Caco-2 (cell line): ENCODE results near the gene MACO1. TPM values are rescaled to one million over a fixed set of nuclear protein-coding genes. Genes with fewer than 3 reads are reported as not detected.

ENCODE experiments used
- BruUV-seq: library from RNA; stranded (reverse); fragments of 400-500 nt; replicated peaks from 2 replicates; lab custom pipeline; 2021; lab: Mats Ljungman, UMichigan
- CTCF ChIA-PET: fragments of 300-600 bp; sonication (Branson Sonifier 250); formaldehyde crosslinking; loops from one replicate; lab custom pipeline; 2022; ENCODE audit warnings: antibody characterized with exemption; lab: Charles Lee
- POLR2A ChIA-PET: fragments of 300-600 bp; sonication (Branson Sonifier 250); formaldehyde crosslinking; loops from one replicate; lab custom pipeline; 2022; ENCODE audit warnings: antibody characterized with exemption; lab: Charles Lee
- DNase-seq, 2 experiments: peaks; one replicate each; pipeline versions ENCODE4 v3.0.0 to v3.0.0-alpha.2; 2020 to 2022
- H3K27me3 ChIP-seq: replicated peaks from 2 replicates; pipeline ENCODE4 v1.6.0; 2011; ENCODE audit warnings: low read length; ENCODE audit not compliant: control insufficient read depth, insufficient read depth
- H3K36me3 ChIP-seq: 2 replicates; pipeline ENCODE4 v1.5.1; 2011; ENCODE audit warnings: low read length; ENCODE audit not compliant: control insufficient read depth, insufficient read depth
- H3K4me1 ChIP-seq: fragments of 250-450 bp; sonication (Bioruptor Pico); 2 replicates; pipeline ENCODE4 v1.5.1; 2020; ENCODE audit warnings: mild to moderate bottlenecking
- H3K4me3 ChIP-seq: 2 replicates; pipeline ENCODE4 v1.5.1; 2011; ENCODE audit warnings: low read depth, mild to moderate bottlenecking, control low read depth, low read length
- H3K9me3 ChIP-seq: fragments of 250-450 bp; sonication (Bioruptor Pico); 2 replicates; pipeline ENCODE4 v1.5.1; 2020; ENCODE audit warnings: mild to moderate bottlenecking, moderate library complexity
- H3K27ac Mint-ChIP-seq: one replicate; pipeline ENCODE4 v1.8.0; 2022; ENCODE audit warnings: mixed read lengths; ENCODE audit not compliant: unreplicated experiment
- H3K27me3 Mint-ChIP-seq: one replicate; pipeline ENCODE4 v1.8.0; 2022; ENCODE audit warnings: mixed read lengths; ENCODE audit not compliant: insufficient read depth, unreplicated experiment
- H3K36me3 Mint-ChIP-seq: one replicate; pipeline ENCODE4 v1.8.0; 2022; ENCODE audit warnings: mild to moderate bottlenecking, mixed read lengths; ENCODE audit not compliant: insufficient read depth, unreplicated experiment
- H3K4me1 Mint-ChIP-seq: one replicate; pipeline ENCODE4 v1.8.0; 2022; ENCODE audit warnings: low read depth, mixed read lengths; ENCODE audit not compliant: unreplicated experiment
- H3K4me3 Mint-ChIP-seq: one replicate; pipeline ENCODE4 v1.8.0; 2022; ENCODE audit warnings: mild to moderate bottlenecking, moderate library complexity, mixed read lengths; ENCODE audit not compliant: unreplicated experiment
- H3K9me3 Mint-ChIP-seq: one replicate; pipeline ENCODE4 v1.8.0; 2022; ENCODE audit warnings: mixed read lengths; ENCODE audit not compliant: unreplicated experiment
- intact Hi-C: fragments of 100-400 bp; cut with micrococcal nuclease; formaldehyde crosslinking; loops from one replicate; pipeline ENCODE4 v1.10.0; 2022; ENCODE audit not compliant: unreplicated experiment
- total RNA-seq: library from RNA; stranded (reverse); gene quantifications from 2 replicates; pipeline ENCODE4 v1.2.3, GENCODE V29; 2022
- TF ChIP-seq, protein P1 (sequence below), 2 experiments: fragments of 200-600 bp in 1 of 2; IDR thresholded peaks; 1 replicate in 1 of 2; 2 replicates in 1 of 2; pipeline versions ENCODE4 v1.5.1 to v1.8.0; 2011 to 2022; ENCODE audit warnings: antibody characterized with exemption in 1 of 2, control low read depth in 1 of 2, inconsistent platforms in 1 of 2, low read depth in 1 of 2, low read length in 1 of 2, mild to moderate bottlenecking in 1 of 2, moderate library complexity in 1 of 2; ENCODE audit not compliant: insufficient read depth in 1 of 2, severe bottlenecking in 1 of 2, unreplicated experiment in 1 of 2

The MACO1 gene
- total RNA-seq, 1 experiment from 2014 or later = 16.8 TPM

DNA sequence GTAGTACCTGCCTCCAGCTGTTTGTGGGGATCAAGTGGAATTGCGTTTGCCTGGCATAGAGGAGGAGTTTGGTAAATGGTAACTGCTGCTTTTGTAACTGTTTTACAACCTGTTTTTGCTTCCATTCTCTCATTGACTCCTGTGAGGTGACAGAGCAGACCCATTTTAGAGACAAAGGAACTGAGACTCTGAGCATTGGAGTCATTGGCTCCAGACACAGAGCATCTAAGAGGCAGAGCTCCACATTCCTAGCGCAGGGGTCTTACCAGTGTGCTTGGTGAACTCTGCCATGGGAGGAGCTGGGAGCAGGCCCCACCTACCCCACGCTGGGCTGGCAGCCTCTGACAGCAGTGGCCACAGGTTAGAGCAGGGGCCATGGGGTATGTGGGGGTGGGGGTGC is 115.1 kb downstream of the MACO1 start:
- Mint-ChIP-seq H3K9me3 (no peaks in the 10 kb centered on the region), H3K4me3 (no peak overlapping the region), H3K27ac (no peak overlapping the region), H3K36me3 (peaks cover 5% of the 10 kb centered on the region), H3K4me1 (peaks cover 18% of the 10 kb centered on the region), H3K27me3 (no peaks in the 10 kb centered on the region)
- intact Hi-C loops = no loop called here
- no TSS peak for BruUV-seq
- no peak for DNase-seq
- H3K36me3 ChIP-seq = no peaks in the 10 kb centered on the region; the same call in 1 of the 2 replicates
- ChIA-PET POLR2A (no interaction called here), CTCF (interaction anchor here (0.6 kb wide), 1 partner anchor 62 kb away, joined by 7 read pairs; no protein-coding TSS in a partner anchor)
- TF ChIP-seq, protein P1, sequence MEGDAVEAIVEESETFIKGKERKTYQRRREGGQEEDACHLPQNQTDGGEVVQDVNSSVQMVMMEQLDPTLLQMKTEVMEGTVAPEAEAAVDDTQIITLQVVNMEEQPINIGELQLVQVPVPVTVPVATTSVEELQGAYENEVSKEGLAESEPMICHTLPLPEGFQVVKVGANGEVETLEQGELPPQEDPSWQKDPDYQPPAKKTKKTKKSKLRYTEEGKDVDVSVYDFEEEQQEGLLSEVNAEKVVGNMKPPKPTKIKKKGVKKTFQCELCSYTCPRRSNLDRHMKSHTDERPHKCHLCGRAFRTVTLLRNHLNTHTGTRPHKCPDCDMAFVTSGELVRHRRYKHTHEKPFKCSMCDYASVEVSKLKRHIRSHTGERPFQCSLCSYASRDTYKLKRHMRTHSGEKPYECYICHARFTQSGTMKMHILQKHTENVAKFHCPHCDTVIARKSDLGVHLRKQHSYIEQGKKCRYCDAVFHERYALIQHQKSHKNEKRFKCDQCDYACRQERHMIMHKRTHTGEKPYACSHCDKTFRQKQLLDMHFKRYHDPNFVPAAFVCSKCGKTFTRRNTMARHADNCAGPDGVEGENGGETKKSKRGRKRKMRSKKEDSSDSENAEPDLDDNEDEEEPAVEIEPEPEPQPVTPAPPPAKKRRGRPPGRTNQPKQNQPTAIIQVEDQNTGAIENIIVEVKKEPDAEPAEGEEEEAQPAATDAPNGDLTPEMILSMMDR (IDR thresholded peaks at IDR 0.05; ENCODE audit: insufficient read depth in 1 of 2, low read depth in 1 of 2, low read length in 1 of 2, severe bottlenecking in 1 of 2, unreplicated experiment in 1 of 2) = no peak
- H3K9me3 ChIP-seq = no peaks in the 10 kb centered on the region
- no peak overlapping the region for H3K4me3 ChIP-seq
- H3K4me1 ChIP-seq = 0 out of 2 replicates have a peak, but pooled peaks cover 6% of the 10 kb centered on the region
- no peaks in the 10 kb centered on the region for H3K27me3 ChIP-seq

DNA sequence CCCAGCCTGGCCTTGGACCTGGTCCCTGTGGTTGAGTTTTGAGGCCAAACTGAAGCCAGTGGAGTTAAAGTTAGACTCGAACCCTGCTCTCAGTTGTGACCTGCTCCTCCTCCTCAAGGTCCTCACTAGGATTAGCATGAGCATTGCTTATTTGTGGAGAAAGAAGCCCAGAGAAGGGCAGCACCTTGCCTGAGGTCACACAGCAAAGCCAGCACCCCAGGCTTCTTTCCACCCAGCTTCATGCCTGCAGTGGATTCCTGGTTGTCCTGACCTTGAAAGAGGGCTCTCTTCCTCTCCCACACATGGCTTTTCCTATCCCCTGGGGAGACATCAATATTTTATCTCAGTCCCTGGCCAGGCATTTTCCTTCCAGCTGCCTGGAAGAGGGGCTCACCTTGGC is 115.5 kb downstream of the MACO1 start:
- no peak for DNase-seq
- intact Hi-C loops = no loop called here
- H3K9me3 Mint-ChIP-seq = no peaks in the 10 kb centered on the region
- 0 out of 2 replicates have a peak, but pooled peaks cover 6% of the 10 kb centered on the region for H3K4me1 ChIP-seq
- H3K36me3 Mint-ChIP-seq = peaks cover 5% of the 10 kb centered on the region
- H3K27me3 Mint-ChIP-seq = no peaks in the 10 kb centered on the region
- no peak overlapping the region for H3K4me3 Mint-ChIP-seq
- H3K36me3 ChIP-seq = no peaks in the 10 kb centered on the region; the same call in 1 of the 2 replicates
- BruUV-seq = no TSS peak
- H3K4me1 Mint-ChIP-seq = peaks cover 19% of the 10 kb centered on the region
- H3K4me3 ChIP-seq = no peak overlapping the region
- no peak overlapping the region for H3K27ac Mint-ChIP-seq
- no peaks in the 10 kb centered on the region for H3K27me3 ChIP-seq
- ChIA-PET CTCF (interaction anchor here (0.6 kb wide), 1 partner anchor 61 kb away, joined by 7 read pairs; no protein-coding TSS in a partner anchor), POLR2A (no interaction called here)
- TF ChIP-seq, protein P1 (IDR thresholded peaks at IDR 0.05; ENCODE audit: insufficient read depth in 1 of 2, low read depth in 1 of 2, low read length in 1 of 2, severe bottlenecking in 1 of 2, unreplicated experiment in 1 of 2) = no peak
- H3K9me3 ChIP-seq = no peaks in the 10 kb centered on the region

DNA sequence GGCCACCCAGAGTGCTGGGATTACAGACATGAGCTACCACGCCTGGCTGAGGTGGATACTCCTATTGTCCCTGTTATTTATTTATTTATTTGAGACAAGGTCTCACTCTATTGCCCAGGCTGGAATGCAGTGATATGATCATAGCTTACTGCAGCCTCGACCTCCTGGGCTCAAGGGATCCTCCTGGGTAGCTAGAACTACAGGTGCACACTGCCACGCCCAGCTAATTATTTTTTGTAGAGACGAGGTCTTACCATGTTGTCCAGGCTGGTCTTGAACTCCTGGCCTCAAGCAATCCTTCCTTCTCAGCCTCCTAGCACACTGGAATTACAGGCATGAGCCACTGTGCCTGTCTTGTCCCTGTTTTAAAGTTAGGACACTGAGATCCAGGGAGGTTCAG is 117.9 kb downstream of the MACO1 start:
- TF ChIP-seq, protein P1 (IDR thresholded peaks at IDR 0.05; ENCODE audit: insufficient read depth in 1 of 2, low read depth in 1 of 2, low read length in 1 of 2, severe bottlenecking in 1 of 2, unreplicated experiment in 1 of 2) = no peak
- H3K36me3 ChIP-seq = no peaks in the 10 kb centered on the region; the same call in 1 of the 2 replicates
- POLR2A ChIA-PET = interaction anchor here (0.5 to 0.7 kb wide), 2 partner anchors 904 to 1085 kb away, joined by 3 to 5 read pairs; no protein-coding TSS in a partner anchor
- intact Hi-C loops = no loop called here
- Mint-ChIP-seq H3K36me3 (peaks cover 5% of the 10 kb centered on the region), H3K27me3 (no peaks in the 10 kb centered on the region), H3K4me3 (no peak overlapping the region), H3K9me3 (no peaks in the 10 kb centered on the region), H3K27ac (no peak overlapping the region), H3K4me1 (peaks cover 16% of the 10 kb centered on the region)
- no peaks in the 10 kb centered on the region for H3K27me3 ChIP-seq
- CTCF ChIA-PET = no interaction called here
- 0 out of 2 replicates have a peak, but pooled peaks cover 6% of the 10 kb centered on the region for H3K4me1 ChIP-seq
- no peak overlapping the region for H3K4me3 ChIP-seq
- H3K9me3 ChIP-seq = no peaks in the 10 kb centered on the region
- BruUV-seq = no TSS peak
- DNase-seq = no peak
